ENCODE measurements around the gene ST7L. TPM values are rescaled to one million over a fixed set of nuclear protein-coding genes. Genes with fewer than 3 reads are reported as not detected.

ST7L gene
- polyA plus RNA-seq, 4 donors = 17.8 to 32.6 (median 30.3) TPM

- no peak for DNase-seq (ENCODE audit: low read depth in 4 of 4, low spot score in 3 of 4)
These were observed 101.3 kb downstream of the ST7L start for GRCh38 chr1:112517646-112518045.

DNA sequence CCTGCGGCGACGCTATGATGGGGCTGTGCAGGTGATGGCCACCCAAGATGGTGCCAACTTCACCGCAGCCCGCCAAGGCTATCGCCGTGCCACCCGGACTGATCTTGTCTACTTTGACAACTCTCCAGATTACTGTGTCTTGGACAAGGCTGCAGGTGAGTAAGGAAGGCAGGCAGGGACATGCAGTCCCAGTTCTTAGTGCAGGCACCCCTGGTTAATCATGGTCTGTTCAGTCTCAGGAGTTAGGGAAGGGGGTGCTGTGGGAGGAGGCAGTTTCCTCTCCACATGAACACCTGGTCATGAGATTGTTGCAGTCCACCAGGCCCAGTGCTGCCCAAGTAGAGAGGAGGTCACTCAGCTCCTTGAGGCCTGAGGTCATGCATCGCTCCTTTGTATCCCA is 101.7 kb downstream of the ST7L start:
- DNase-seq (ENCODE audit: low read depth in 4 of 4, low spot score in 3 of 4) = no peak

DNA sequence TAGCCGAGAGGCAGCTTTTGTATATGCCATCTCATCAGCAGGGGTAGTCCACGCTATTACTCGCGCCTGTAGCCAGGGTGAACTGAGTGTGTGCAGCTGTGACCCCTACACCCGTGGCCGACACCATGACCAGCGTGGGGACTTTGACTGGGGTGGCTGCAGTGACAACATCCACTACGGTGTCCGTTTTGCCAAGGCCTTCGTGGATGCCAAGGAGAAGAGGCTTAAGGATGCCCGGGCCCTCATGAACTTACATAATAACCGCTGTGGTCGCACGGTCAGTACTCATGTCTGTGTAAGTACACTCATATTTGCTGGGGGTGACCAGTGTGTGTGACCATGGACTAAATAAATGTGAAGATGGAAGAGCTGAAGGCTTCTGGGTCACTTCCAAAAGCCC is 102.8 kb downstream of the ST7L start:
- DNase-seq (ENCODE audit: low read depth in 4 of 4, low spot score in 3 of 4) = no peak

- no peak for DNase-seq (ENCODE audit: low read depth in 4 of 4, low spot score in 3 of 4)
These were observed 103.5 kb downstream of the ST7L start for GRCh38 chr1:112515311-112516009.

GRCh38 chr1:112514901-112515300 is 104.0 kb downstream of the ST7L start:
- no peak for DNase-seq (ENCODE audit: low read depth in 4 of 4, low spot score in 3 of 4)

GRCh38 chr1:112513112-112513870 is 105.7 kb downstream of the ST7L start:
- DNase-seq (ENCODE audit: low read depth in 4 of 4, low spot score in 3 of 4) = no peak

- DNase-seq (ENCODE audit: low read depth in 4 of 4, low spot score in 3 of 4) = no peak
These were observed 107.0 kb downstream of the ST7L start for GRCh38 chr1:112511897-112512296.

GRCh38 chr1:112510340-112510739 is 108.6 kb downstream of the ST7L start:
- no peak for DNase-seq (ENCODE audit: low read depth in 4 of 4, low spot score in 3 of 4)

GRCh38 chr1:112509660-112510178 is 109.2 kb downstream of the ST7L start:
- DNase-seq (ENCODE audit: low read depth in 4 of 4, low spot score in 3 of 4) = no peak

DNA sequence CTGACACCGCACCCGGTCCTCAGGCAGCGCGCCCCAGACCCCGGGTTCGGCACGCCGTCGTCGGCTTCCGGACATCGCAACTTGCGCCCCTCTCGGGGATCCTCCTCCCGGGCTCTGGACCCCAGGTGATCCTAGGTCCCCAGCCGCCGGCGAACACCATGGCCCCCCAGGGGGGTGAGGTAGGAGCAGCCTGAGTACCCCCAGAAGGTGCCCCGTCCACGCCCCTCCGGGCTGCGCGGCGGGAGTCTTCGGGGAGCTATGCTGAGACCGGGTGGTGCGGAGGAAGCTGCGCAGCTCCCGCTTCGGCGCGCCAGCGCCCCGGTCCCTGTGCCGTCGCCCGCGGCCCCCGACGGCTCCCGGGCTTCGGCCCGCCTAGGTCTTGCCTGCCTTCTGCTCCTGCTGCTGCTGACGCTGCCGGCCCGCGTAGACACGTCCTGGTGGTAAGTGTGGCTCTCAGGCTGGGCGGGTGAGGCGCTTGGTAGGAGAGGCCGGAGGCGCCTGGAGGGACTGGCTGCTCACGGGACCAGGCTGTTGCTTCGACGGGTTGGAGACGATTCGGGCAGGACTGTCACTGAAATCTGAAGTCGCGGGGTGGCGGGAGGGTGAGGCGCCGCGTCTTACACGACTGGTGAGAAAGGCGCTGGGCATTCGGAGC is 109.8 kb downstream of the ST7L start:
- DNase-seq (ENCODE audit: low read depth in 4 of 4, low spot score in 3 of 4) = no peak

- DNase-seq (ENCODE audit: low read depth in 4 of 4, low spot score in 3 of 4) = no peak
These were observed 110.5 kb downstream of the ST7L start, which contains the start of gene WNT2B for GRCh38 chr1:112508278-112509004. Gene WNT2B, plus strand, starts transcription at chr1:112508965. Its CDS starts 298 bp downstream, at chr1:112509263.

- DNase-seq (ENCODE audit: low read depth in 4 of 4, low spot score in 3 of 4) = no peak
These were observed 111.0 kb downstream of the ST7L start for GRCh38 chr1:112507921-112508277.

GRCh38 chr1:112507336-112507735 is 111.6 kb downstream of the ST7L start:
- no peak for DNase-seq (ENCODE audit: low read depth in 4 of 4, low spot score in 3 of 4)

GRCh38 chr1:112506731-112507130 is 112.2 kb downstream of the ST7L start:
- no peak for DNase-seq (ENCODE audit: low read depth in 4 of 4, low spot score in 3 of 4)

DNA sequence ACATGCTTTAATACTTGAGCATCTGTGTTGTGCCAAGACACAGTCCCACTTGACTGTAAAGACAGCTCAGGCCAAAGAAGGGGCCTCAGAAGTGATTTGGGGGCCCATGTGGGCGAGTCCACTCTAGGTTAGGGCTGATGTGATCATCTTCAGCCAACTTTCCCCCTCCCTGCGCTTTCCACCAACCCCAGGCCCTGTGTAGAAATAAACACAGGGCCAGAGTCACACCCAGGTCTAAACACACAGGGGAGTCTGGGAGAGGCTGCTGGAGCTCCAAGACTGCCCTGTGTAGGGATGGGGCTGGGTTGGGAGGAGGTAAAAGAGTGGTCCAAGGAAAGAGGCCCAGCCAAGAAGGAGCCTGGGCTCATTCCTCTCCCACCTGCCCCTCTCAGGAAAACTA is 112.6 kb downstream of the ST7L start:
- DNase-seq (ENCODE audit: low read depth in 4 of 4, low spot score in 3 of 4) = no peak

DNA sequence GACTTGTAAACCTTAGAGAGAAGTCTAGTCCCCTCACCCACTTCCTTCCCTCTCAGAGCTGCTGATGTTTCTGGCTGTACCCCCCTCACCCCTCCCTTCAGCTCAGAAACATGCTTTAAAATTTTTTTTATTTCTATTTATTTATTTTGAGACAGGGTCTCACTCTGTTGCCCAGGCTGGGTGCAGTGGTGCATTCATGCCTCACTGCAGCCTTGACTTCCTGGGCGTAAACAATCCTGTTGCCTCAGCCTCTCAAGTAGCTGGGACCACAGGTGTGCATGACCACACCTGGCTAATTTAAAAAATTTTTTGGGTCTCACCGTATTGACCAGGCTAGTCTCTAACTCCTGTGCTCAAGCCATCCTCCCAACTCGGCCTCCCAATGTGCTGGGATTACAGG is 113.1 kb downstream of the ST7L start:
- no peak for DNase-seq (ENCODE audit: low read depth in 4 of 4, low spot score in 3 of 4)

DNA sequence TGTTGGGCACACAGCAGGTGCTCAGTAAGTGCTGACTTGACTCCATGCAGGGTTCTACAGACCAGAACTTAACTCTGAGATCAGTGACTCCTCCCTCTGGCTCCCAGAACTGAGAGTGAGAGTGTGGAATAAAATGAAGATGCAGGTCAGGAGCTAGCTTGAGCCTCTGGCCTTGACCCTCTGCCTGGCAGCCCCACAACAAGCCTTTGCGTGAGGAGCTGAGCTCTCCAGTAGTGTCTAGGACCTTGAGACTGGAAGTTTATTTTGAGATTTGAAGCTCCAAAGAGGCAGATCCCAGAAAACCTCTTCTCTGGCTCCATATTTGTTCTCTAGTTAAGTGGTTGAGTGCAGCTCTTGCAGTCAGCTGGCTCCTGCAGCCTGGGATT is 113.5 kb downstream of the ST7L start:
- DNase-seq (ENCODE audit: low read depth in 4 of 4, low spot score in 3 of 4) = no peak

DNA sequence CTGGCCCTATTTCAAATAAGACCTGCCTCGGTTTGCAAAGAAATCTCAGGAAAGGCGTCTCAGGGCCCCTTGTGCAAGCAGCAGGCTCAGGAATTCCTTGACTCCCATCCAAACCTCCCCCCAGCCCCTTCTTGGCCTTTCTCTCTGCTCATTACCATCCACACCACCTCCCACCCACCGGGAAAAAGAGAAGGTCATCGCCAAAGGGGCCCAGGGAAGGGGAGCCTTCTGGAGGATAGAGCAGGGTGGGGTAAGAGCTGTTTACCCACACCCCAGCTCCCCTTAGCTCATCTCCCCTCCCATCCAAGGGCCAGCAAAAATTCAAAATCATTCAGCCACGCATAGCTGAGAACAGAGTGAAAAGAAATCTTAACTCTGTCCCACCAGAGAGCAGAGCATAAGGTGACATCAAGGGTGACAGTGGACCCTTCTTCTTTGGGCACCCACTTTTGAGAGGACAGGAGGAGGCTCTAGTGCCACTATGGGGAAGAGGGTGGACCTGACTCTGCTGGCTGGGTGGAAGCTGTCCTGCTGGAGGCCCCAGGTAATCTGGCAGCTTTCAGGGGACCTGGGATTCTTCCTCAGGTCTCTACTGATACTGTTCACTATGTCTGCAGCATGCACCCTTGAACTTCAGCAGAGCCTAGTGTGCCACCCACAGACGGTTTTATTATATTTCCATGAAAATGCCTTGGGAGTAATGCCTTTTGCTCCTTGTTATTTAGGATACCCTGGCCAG is 114.1 kb downstream of the ST7L start:
- DNase-seq (ENCODE audit: low read depth in 4 of 4, low spot score in 3 of 4) = no peak

DNA sequence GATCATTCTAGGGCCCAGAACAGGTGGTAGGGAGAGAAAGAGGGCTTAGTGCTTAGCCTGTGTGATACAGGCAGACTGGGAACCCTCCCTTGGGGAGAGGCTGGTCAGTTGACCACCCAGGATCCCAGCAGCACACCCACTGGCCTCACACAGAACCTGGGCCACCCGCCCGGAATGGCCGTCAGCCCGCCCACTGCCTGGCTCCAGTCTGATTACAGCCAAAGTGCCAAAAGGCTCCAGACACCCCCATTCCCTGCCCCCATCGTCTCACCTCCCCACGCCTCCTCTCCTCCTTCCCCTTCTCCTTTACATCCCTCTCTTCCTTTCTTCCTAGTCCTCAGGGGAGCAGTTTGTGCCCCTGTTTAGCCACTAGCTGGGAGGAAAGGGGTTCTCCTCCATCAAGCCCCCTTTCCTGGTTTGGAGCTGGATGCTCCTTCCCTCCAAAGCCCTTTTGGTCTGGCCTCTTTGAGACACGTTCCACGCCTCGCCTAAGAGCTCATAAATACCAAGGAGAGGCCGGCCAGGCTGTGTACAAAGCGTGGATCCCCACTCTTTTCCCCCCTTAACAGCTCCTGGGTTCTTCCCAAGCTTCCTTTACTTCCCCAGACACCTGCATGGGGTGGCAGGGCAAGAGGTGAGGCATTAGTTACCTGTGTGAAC is 114.8 kb downstream of the ST7L start:
- no peak for DNase-seq (ENCODE audit: low read depth in 4 of 4, low spot score in 3 of 4)

GRCh38 chr1:112502826-112503225 is 116.1 kb downstream of the ST7L start:
- no peak for DNase-seq (ENCODE audit: low read depth in 4 of 4, low spot score in 3 of 4)
